ENCODE results near the gene ZW10. TPM values are rescaled to one million over a fixed set of nuclear protein-coding genes. Genes with fewer than 3 reads are reported as not detected.

Gene ZW10
- total and polyA plus RNA-seq, 2 of the 13 experiments (the other 11 are each of a cell fraction or from before 2014, with no cell fraction given): 5.8 to 31.3 TPM

GRCh38 chr11:113723787-113724186, 49.7 kb downstream of the ZW10 start:
- TF ChIP-seq SOX13 (IDR thresholded peaks at IDR 0.05): peak; percentile 19; the same call in 1 of the 2 replicates
- TF ChIP-seq SOX13 (CRISPR knock-in tag; conservative IDR thresholded peaks at IDR 0.05 in 1 of 2, IDR thresholded peaks at IDR 0.05 in 1 of 2): peak in 1 of 2 experiments; percentile 64; a peak in 1 of 4 replicates
- TF ChIP-seq MAFK (conservative IDR thresholded peaks at IDR 0.05 in 1 of 2, IDR thresholded peaks at IDR 0.05 in 1 of 2; ENCODE audit: low read length in 2 of 2): 0 out of 4 replicates have a peak, but pooled peaks of 1 of the 2 experiments have one; percentile 12
- peak; percentile 49; the same call in 1 of the 2 replicates for TF ChIP-seq SOX5 (CRISPR knock-in tag; IDR thresholded peaks at IDR 0.05; ENCODE audit: borderline replicate concordance)
- no peak for TF ChIP-seq SOX6 (IDR thresholded peaks at IDR 0.05)
- peak; percentile 62; the same call in 1 of the 2 replicates for TF ChIP-seq SOX6 (CRISPR knock-in tag; IDR thresholded peaks at IDR 0.05)
- TF ChIP-seq ZNF350 (CRISPR knock-in tag; IDR thresholded peaks at IDR 0.05; ENCODE audit: borderline replicate concordance, low read depth): no peak
- 0 out of 2 replicates have a peak, but pooled peaks have one; percentile 48 for TF ChIP-seq TCF7 (IDR thresholded peaks at IDR 0.05; ENCODE audit: low read depth)
- TF ChIP-seq HNRNPK (IDR thresholded peaks at IDR 0.05; ENCODE audit: low read depth, low read length, poor library complexity, severe bottlenecking): no peak
- intact Hi-C loops (cut with micrococcal nuclease; ENCODE audit: unreplicated experiment): no loop called here
- no peak overlapping the region for H3K4me3 ChIP-seq (replicated peaks in 1 of 3; ENCODE audit: insufficient read depth in 1 of 3, low read depth in 2 of 3, low read length in 3 of 3)
- no peaks in the 10 kb centered on the region for H4K20me1 ChIP-seq (ENCODE audit: insufficient read depth, low read length)
- H3K79me2 ChIP-seq (ENCODE audit: insufficient read depth, low read length): no peaks in the 10 kb centered on the region
- in situ Hi-C loops (cut with HindIII; ENCODE audit: extremely low pct_ligation_motif_present, low pct_unique_long_range_greater_than_20kb): no loop called here
- DNase-seq (ENCODE audit: low spot score) (peak; percentile 5), ATAC-seq (peak; percentile 31; the same call in 1 of the 3 replicates), FAIRE-seq (no peak)
- no TSS peak for BruUV-seq (replicated peaks)
- no peaks in the 10 kb centered on the region; a peak in 1 of 5 replicates for H3K36me3 ChIP-seq (replicated peaks in 1 of 2; ENCODE audit: control insufficient read depth in 1 of 2, insufficient read depth in 2 of 2, low read length in 2 of 2)
- peaks cover 37% of the 10 kb centered on the region for H3K4me1 ChIP-seq (ENCODE audit: insufficient read depth, low read length)
- H3K9me3 ChIP-seq (ENCODE audit: low read length): no peaks in the 10 kb centered on the region
- H3K9ac ChIP-seq (ENCODE audit: insufficient read depth, low read depth, low read length): no peak overlapping the region
- no peak overlapping the region for H3K4me2 ChIP-seq (ENCODE audit: low read depth, low read length)
- 35% methylated on average over 4 of the region's 4 CpGs for WGBS (ENCODE audit: low lambda C conversion rate)
- no peaks in the 10 kb centered on the region for H3K27me3 ChIP-seq (ENCODE audit: control insufficient read depth in 1 of 2, insufficient read depth in 2 of 2, low read length in 2 of 2)
- CTCF ChIA-PET (ENCODE audit: low intra/inter-chr PET ratio, low total read pairs): no interaction called here
- H2AFZ ChIP-seq (ENCODE audit: low read length): no peak overlapping the region
- POLR2A ChIA-PET: no interaction called here
- no peak overlapping the region for H3K27ac ChIP-seq (ENCODE audit: extremely low read length, insufficient read depth, low read length)

GRCh38 chr11:113722934-113723333, 50.6 kb downstream of the ZW10 start:
- no peak overlapping the region for H3K4me3 ChIP-seq (replicated peaks in 1 of 3; ENCODE audit: insufficient read depth in 1 of 3, low read depth in 2 of 3, low read length in 3 of 3)
- no peak overlapping the region for H3K4me2 ChIP-seq (ENCODE audit: low read depth, low read length)
- CTCF ChIA-PET (ENCODE audit: low intra/inter-chr PET ratio, low total read pairs): no interaction called here
- BruUV-seq (replicated peaks): no TSS peak
- no peaks in the 10 kb centered on the region for H3K27me3 ChIP-seq (ENCODE audit: control insufficient read depth in 1 of 2, insufficient read depth in 2 of 2, low read length in 2 of 2)
- POLR2A ChIA-PET: no interaction called here
- H3K79me2 ChIP-seq (ENCODE audit: insufficient read depth, low read length): no peaks in the 10 kb centered on the region
- peaks cover 37% of the 10 kb centered on the region for H3K4me1 ChIP-seq (ENCODE audit: insufficient read depth, low read length)
- WGBS (ENCODE audit: low lambda C conversion rate): 28% methylated on average over 3 of the region's 3 CpGs
- H3K27ac ChIP-seq (ENCODE audit: extremely low read length, insufficient read depth, low read length): no peak overlapping the region
- DNase-seq (ENCODE audit: low spot score) (peak; percentile 63), FAIRE-seq (no peak), ATAC-seq (peak; percentile 93)
- H2AFZ ChIP-seq (ENCODE audit: low read length): no peak overlapping the region
- no peak overlapping the region for H3K9ac ChIP-seq (ENCODE audit: insufficient read depth, low read depth, low read length)
- in situ Hi-C loops (cut with HindIII; ENCODE audit: extremely low pct_ligation_motif_present, low pct_unique_long_range_greater_than_20kb): no loop called here
- no peaks in the 10 kb centered on the region; a peak in 1 of 5 replicates for H3K36me3 ChIP-seq (replicated peaks in 1 of 2; ENCODE audit: control insufficient read depth in 1 of 2, insufficient read depth in 2 of 2, low read length in 2 of 2)
- intact Hi-C loops (cut with micrococcal nuclease; ENCODE audit: unreplicated experiment): no loop called here
- no peaks in the 10 kb centered on the region for H4K20me1 ChIP-seq (ENCODE audit: insufficient read depth, low read length)
- no peaks in the 10 kb centered on the region for H3K9me3 ChIP-seq (ENCODE audit: low read length)
- TF ChIP-seq ZFP62 (CRISPR knock-in tag; IDR thresholded peaks at IDR 0.05) (no peak), GZF1 (CRISPR knock-in tag; IDR thresholded peaks at IDR 0.05) (no peak), ZNF260 (CRISPR knock-in tag; IDR thresholded peaks at IDR 0.05; ENCODE audit: borderline replicate concordance, low read depth) (no peak)
- TF ChIP-seq, protein P1, sequence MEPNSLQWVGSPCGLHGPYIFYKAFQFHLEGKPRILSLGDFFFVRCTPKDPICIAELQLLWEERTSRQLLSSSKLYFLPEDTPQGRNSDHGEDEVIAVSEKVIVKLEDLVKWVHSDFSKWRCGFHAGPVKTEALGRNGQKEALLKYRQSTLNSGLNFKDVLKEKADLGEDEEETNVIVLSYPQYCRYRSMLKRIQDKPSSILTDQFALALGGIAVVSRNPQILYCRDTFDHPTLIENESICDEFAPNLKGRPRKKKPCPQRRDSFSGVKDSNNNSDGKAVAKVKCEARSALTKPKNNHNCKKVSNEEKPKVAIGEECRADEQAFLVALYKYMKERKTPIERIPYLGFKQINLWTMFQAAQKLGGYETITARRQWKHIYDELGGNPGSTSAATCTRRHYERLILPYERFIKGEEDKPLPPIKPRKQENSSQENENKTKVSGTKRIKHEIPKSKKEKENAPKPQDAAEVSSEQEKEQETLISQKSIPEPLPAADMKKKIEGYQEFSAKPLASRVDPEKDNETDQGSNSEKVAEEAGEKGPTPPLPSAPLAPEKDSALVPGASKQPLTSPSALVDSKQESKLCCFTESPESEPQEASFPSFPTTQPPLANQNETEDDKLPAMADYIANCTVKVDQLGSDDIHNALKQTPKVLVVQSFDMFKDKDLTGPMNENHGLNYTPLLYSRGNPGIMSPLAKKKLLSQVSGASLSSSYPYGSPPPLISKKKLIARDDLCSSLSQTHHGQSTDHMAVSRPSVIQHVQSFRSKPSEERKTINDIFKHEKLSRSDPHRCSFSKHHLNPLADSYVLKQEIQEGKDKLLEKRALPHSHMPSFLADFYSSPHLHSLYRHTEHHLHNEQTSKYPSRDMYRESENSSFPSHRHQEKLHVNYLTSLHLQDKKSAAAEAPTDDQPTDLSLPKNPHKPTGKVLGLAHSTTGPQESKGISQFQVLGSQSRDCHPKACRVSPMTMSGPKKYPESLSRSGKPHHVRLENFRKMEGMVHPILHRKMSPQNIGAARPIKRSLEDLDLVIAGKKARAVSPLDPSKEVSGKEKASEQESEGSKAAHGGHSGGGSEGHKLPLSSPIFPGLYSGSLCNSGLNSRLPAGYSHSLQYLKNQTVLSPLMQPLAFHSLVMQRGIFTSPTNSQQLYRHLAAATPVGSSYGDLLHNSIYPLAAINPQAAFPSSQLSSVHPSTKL (CRISPR knock-in tag; IDR thresholded peaks at IDR 0.05): 0 out of 2 replicates have a peak, but pooled peaks have one; percentile 14
- TF ChIP-seq, protein P2, sequence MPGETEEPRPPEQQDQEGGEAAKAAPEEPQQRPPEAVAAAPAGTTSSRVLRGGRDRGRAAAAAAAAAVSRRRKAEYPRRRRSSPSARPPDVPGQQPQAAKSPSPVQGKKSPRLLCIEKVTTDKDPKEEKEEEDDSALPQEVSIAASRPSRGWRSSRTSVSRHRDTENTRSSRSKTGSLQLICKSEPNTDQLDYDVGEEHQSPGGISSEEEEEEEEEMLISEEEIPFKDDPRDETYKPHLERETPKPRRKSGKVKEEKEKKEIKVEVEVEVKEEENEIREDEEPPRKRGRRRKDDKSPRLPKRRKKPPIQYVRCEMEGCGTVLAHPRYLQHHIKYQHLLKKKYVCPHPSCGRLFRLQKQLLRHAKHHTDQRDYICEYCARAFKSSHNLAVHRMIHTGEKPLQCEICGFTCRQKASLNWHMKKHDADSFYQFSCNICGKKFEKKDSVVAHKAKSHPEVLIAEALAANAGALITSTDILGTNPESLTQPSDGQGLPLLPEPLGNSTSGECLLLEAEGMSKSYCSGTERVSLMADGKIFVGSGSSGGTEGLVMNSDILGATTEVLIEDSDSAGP (CRISPR knock-in tag; IDR thresholded peaks at IDR 0.05; ENCODE audit: borderline replicate concordance): no peak

All from HepG2 (cell line).